Effector memory CD4-positive, alpha-beta T cell (primary cell): ENCODE results near the gene ATP7B.
"Not testable (repeated sequence)": the region's sequence is repeated elsewhere in the genome, so short reads cannot be mapped to it uniquely, and the experiment has no call there.

ENCODE experiments used
- DNase-seq, 3 donors: peaks; one replicate each; pipeline ENCODE4 v3.0.0-alpha.2; 2020
- H3K27ac ChIP-seq: 2 replicates; pipeline ENCODE4 v1.7.0; 2013; ENCODE audit warnings: mild to moderate bottlenecking, low read length, moderate library complexity; ENCODE audit not compliant: insufficient read depth, poor library complexity, severe bottlenecking
- H3K27me3 ChIP-seq: replicated peaks from 2 replicates; pipeline ENCODE4 v1.7.0; 2013; ENCODE audit warnings: mild to moderate bottlenecking, low read length; ENCODE audit not compliant: insufficient read depth, control insufficient read depth, poor library complexity, severe bottlenecking
- H3K36me3 ChIP-seq: 2 replicates; pipeline ENCODE4 v1.7.0; 2013; ENCODE audit warnings: mild to moderate bottlenecking, low read length, moderate library complexity; ENCODE audit not compliant: control insufficient read depth, insufficient read depth
- H3K4me1 ChIP-seq: 2 replicates; pipeline ENCODE4 v1.7.0; 2013; ENCODE audit warnings: low read length, mild to moderate bottlenecking; ENCODE audit not compliant: control insufficient read depth, insufficient read depth, poor library complexity, severe bottlenecking
- H3K4me3 ChIP-seq: 2 replicates; pipeline ENCODE4 v1.7.0; 2013; ENCODE audit warnings: low read length, low read depth, mild to moderate bottlenecking; ENCODE audit not compliant: insufficient read depth, poor library complexity, severe bottlenecking
- H3K9me3 ChIP-seq: 2 replicates; pipeline ENCODE4 v1.7.0; 2013; ENCODE audit warnings: mild to moderate bottlenecking, low read length, moderate library complexity; ENCODE audit not compliant: control insufficient read depth

ATP7B gene

DNA sequence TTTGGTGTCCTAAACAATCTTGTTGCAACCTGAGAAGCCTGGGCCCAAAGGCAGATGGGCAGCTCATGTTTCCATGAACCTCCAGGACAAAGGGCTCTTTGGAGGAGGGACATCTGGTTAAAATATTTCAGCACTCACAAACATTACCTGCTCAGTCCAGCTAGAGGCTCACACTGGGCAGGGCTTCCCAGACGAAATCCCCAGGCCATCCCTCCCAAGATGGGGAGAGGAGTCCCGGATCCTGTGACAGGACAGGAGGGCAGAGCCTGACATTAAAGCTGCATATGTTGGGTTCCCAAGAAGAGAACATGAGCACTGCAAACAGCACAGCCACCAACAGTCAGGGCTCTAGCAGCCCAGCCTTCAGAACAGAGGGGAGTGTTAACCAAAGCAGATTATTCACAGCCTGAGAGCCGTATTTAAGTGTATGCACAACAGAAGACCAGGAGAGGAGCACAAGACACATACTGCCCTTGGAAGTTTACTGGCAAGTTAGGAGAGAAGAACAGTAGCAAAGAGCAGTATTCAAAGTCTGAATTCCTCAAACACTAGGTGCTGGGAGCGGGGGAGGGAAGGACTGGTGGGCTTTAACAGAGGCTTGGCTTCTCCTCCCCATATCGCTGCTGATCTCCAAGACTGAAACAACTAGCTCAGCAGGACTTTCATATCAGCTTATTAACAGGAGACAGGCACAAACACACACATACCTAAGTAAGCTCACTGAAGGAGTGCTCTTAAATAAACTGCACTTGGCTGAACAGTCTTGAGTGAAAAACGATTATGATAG is 12.3 kb downstream of the ATP7B start:
- Histone ChIP-seq H3K9me3 (no peaks in the 10 kb centered on the region), H3K36me3 (no peaks in the 10 kb centered on the region), H3K27me3 (no peaks in the 10 kb centered on the region), H3K4me1 (no peaks in the 10 kb centered on the region), H3K4me3 (no peak overlapping the region), H3K27ac (no peak overlapping the region)
- no peak for DNase-seq

DNA sequence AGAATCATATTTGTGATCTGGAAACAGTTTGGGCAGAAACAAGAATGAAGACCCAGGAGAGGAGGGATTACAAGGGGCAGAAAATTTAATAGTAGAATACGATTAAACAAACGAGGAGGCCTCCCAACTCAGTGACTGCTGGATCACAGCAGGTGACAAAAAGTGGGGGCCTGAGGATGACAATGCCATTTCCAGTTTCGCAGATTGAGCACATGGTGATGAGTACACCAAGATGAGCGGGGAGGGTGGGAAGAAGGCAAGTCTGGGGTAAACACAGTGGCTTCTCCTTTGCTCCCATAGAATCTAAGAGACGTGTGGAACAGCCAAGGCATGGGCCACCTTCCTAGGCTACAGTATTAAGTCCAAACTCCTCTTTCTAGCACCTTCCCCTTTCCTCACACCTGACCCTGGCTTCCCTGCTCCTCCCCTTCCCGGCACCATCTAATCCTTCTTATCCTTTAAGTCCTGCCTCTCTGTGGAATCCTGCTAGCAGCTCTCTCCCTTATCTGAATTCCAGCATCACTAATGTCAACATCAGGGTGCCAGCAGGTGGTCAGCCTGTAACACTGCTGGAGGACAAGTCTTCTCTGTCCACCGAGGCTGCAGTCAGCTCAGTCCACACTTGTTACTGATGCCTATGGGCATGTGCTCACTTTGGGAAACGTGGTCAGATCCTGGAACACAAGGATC is 13.5 kb downstream of the ATP7B start:
- DNase-seq, result no peak
- H3K9me3 ChIP-seq, result no peaks in the 10 kb centered on the region
- no peak overlapping the region for H3K27ac ChIP-seq
- no peaks in the 10 kb centered on the region for H3K4me1 ChIP-seq
- no peaks in the 10 kb centered on the region for H3K36me3 ChIP-seq
- H3K27me3 ChIP-seq, result no peaks in the 10 kb centered on the region
- H3K4me3 ChIP-seq, result no peak overlapping the region

DNA sequence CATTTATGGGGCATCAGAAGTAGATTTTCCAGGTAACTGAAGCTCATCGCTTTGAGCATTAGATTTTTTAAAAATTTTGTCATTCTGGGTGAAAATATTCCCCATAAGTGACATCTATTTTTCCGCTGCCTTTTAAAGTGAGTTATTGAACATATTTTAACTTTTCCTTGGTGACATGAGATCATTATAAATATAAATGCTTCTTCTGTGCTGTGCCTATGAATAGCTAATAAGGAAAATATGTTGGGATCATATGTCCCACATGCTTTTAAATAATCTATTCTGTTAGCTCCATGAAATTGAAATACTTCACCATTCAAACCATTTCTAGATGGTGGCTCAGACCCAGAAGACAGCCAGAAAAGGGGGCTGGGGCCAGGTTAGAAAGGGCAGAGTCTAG is 14.1 kb downstream of the ATP7B start:
- Histone ChIP-seq H3K27ac (no peak overlapping the region), H3K36me3 (no peaks in the 10 kb centered on the region), H3K9me3 (no peaks in the 10 kb centered on the region), H3K27me3 (no peaks in the 10 kb centered on the region), H3K4me1 (no peaks in the 10 kb centered on the region), H3K4me3 (no peak overlapping the region)
- DNase-seq, result no peak

DNA sequence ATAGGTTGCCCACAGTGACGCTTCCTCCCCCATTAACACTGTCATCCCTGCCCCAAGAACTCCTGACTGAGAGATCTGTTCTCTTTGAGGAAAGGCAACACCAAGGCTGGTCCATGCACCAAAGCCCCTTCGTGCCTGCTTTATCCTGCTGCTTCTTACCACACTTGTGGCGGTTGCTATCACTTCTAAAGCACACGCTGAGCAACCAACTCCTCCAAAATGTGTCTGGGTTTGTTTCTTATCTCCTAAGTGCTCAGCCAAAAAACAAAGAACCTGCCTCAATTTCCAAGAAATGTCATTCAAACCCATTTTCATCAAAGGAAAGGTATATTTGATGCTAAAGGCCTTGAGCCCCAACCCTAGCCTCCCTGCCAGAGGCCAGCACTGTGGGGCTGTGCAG is 14.6 kb downstream of the ATP7B start:
- H3K4me1 ChIP-seq, result no peaks in the 10 kb centered on the region
- H3K27me3 ChIP-seq, result no peaks in the 10 kb centered on the region
- H3K27ac ChIP-seq, result no peak overlapping the region
- DNase-seq, result no peak
- no peak overlapping the region for H3K4me3 ChIP-seq
- H3K36me3 ChIP-seq, result no peaks in the 10 kb centered on the region
- no peaks in the 10 kb centered on the region for H3K9me3 ChIP-seq

DNA sequence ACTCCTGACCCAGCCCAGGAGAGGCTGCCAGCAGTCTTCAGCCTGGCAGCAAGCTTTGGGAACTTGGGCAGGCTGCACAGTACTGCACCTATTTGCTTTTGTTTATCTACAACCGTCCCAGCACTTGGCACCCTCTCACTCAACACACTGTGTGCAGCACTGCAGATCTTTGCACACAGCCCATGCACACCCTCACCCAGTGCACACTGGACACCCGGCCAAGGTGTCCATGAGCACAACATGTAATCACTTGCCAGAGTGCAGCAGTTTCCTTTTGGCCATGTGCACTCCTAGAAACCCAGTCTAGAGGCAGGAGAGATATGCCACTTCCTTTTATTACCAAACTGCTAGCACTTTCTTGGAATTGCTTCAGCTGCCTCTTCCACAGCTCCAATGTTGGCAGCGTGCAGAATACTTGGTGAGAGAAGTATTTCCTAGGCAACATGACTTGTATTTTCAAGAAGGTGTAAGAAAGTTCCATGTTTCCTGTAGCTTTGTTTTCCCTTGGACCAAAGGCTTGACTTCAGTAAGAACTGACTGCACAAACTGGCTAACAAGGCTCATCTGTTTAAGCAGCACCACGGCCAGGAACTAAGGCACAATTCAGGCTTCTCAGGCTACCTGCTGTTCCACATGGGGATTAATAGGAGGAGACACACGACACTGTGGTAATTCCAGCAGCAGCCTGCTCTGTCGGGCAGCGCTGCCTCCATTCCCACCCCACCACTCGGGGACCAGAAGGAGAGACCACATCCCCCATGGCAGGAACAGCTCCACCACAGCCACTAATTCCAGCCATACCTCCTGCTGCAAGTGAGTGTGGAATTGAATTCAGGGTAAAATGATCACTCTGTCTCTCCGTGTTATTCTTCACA is 15.3 kb downstream of the ATP7B start:
- no peak overlapping the region for H3K4me3 ChIP-seq
- DNase-seq, result no peak

DNA sequence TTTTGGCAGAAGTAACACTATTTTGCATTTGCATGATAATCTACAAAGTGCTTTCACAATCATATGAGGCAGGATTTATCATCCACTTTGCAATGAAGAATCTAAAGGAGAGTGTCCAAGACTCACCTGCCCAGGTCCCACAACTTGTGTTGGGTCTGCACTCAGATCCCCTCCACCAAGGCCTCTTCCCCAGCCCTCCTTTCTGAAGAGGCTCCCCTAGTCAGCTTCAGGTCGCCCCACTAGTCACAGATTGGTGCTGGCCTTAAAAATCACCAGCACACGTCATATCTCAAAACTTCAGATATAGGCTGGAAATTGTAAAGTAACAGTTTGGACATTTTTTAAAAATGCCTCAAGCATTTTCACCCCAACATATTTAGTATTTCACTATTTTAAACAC is 17.5 kb downstream of the ATP7B start:
- Histone ChIP-seq H3K9me3 (no peaks in the 10 kb centered on the region), H3K4me1 (no peaks in the 10 kb centered on the region), H3K27me3 (no peaks in the 10 kb centered on the region), H3K27ac (no peak overlapping the region), H3K36me3 (no peaks in the 10 kb centered on the region), H3K4me3 (no peak overlapping the region)
- no peak for DNase-seq

More for the DNA sequence above, 15.3 kb downstream of the ATP7B start:
- Histone ChIP-seq H3K36me3 (no peaks in the 10 kb centered on the region), H3K27me3 (no peaks in the 10 kb centered on the region), H3K27ac (no peak overlapping the region), H3K9me3 (no peaks in the 10 kb centered on the region), H3K4me1 (no peaks in the 10 kb centered on the region)

DNA sequence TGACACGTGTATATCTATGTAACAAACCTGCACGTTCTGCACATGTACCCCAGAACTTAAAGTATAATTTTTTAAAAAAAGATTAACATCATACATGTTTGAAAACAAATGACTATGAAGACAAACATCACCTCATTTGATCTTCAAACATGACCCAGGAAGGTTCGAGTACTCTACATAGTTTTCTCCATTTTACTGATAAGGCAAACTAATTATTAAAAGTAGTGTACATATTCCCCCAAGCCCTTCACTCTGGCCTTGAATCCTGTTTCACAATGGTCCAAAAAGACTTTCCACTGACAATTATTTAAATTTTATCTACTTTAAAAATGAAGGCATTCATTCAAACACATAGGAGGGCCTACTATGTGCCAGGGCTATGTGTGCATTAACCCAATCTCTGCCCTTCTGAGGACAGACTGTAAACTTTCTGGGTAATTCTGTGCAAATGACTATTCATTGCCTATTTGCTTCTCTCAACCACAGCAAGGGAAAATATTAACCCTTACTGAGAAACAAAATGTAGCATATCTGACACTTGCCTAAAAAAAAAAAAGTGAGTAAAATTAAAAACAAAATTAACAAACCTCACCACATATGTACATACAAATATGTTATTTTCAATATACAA is 22.1 kb downstream of the ATP7B start:
- no peak overlapping the region for H3K27ac ChIP-seq

DNA sequence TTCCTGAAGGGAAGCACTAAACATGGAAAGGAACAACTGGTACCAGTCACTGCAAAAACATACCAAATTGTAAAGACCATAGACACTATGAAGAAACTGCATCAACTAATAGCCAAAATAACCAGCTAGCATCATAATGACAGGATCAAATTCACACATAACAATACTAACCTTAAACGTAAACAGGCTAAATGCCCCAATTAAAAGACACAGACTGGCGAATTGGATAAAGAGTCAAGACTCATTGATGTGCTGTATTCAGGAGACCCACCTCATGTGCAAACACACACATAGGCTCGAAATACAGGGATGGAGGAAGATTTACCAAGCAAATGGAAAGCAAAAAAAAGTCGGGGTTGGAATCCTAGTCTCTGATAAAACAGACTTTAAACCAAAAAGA is 26.3 kb downstream of the ATP7B start:
- H3K36me3 ChIP-seq, H3K27ac ChIP-seq, H3K27me3 ChIP-seq, DNase-seq, H3K4me3 ChIP-seq, H3K4me1 ChIP-seq, H3K9me3 ChIP-seq: not testable (repeated sequence)

More for the DNA sequence above, 22.1 kb downstream of the ATP7B start:
- no peaks in the 10 kb centered on the region for H3K27me3 ChIP-seq
- H3K9me3 ChIP-seq, result no peaks in the 10 kb centered on the region
- no peak for DNase-seq
- no peaks in the 10 kb centered on the region for H3K36me3 ChIP-seq
- no peak overlapping the region for H3K4me3 ChIP-seq
- H3K4me1 ChIP-seq, result no peaks in the 10 kb centered on the region

DNA sequence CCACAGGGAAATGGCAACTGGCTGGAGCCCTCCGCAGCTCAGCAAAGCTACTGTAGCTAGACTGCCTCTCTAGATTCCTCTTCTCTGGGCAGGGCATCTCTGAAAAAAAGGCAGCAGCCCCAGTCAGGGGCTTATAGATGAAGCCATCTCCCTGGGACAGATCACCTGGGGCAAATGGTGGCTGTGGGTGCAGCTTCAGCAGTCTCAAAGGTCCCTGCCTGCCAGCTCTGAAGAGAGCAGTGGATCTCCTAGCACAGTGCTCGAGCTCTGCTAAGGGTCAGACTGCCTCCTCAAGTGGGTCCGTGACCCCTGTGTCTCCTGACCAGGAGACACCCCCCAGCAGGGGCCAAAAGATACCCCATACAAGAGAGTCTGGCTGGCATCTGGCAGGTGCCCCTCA is 28.0 kb downstream of the ATP7B start:
- H3K9me3 ChIP-seq, H3K4me3 ChIP-seq, DNase-seq, H3K27me3 ChIP-seq, H3K36me3 ChIP-seq, H3K27ac ChIP-seq, H3K4me1 ChIP-seq: not testable (repeated sequence)
